Skin of body (tissue), 2 donors: ENCODE measurements around the gene CRABP1. TPM values are rescaled to one million over a fixed set of nuclear protein-coding genes. Genes with fewer than 3 reads are reported as not detected.

Source experiments
- DNase-seq: peaks from one replicate; lab custom pipeline; 2025; lab: John Stamatoyannopoulos, UW
- total RNA-seq: library from RNA; depleted of rRNA; stranded (reverse); fragments of >200 nt; gene quantifications from one replicate; pipeline ENCODE4 v1.2.3, GENCODE V29; 2014

The CRABP1 gene
- 9.0 TPM for total RNA-seq

DNA sequence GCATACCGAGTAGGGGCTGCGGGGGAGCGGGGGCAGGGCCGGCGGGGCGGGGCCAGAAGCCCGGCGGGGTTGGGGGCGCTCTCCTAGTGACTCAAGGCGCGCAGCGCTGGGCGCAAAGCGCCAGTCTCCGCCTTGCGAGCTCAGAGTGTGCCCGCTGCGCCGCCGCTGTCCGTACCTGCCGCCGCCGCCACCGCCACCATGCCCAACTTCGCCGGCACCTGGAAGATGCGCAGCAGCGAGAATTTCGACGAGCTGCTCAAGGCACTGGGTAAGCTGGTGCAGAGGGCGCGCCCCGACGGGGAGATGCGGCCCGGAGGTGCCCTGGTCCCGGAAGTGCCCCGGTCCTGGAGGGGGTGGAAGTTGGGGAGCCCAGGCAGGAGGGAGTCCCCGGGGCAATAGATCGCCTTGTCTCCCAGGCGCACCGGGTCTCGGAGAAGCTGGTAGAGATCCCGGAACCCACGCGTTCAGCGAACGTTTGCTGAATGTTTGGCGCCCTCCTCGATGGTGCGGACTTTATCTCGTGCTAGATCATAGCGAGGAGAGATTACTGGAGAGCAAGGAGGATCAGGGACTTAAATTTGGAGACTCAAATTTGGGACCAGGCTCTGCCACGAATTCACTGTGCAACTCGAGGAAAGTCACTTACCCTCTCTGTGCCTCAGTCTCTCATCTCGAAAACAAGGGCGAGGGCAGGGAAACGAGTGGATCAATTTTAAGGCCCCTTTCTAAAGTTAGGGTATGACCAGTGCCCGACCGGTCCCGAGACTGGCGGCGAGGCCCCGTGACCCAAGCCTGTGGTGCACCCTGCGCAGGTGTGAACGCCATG lies at the start of gene CRABP1:
Gene CRABP1 (plus strand): TSS at position 123 of the 826 bp plus-strand sequence. CDS start 76 bp downstream, at position 199.
- no peak for DNase-seq

DNA sequence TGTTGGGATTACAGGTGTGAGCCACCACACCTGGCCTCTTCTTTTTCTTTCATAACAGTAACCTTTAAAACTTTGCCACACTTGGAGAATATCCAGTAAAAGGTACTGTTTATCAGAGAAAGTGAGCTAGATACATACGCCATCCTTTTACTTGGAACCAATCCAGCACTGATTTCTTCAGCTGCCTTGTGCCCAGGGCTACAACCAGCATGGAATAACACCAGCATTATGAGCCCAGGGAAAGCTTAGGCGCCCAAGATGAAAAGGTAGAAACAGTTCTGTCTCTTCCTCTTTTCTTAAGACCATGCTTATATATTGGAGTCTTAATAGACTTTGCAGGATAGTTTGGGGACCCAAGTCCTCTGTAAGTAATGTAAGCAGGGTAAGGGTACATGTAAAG lies 49.1 kb upstream of the CRABP1 start:
- DNase-seq = no peak

DNA sequence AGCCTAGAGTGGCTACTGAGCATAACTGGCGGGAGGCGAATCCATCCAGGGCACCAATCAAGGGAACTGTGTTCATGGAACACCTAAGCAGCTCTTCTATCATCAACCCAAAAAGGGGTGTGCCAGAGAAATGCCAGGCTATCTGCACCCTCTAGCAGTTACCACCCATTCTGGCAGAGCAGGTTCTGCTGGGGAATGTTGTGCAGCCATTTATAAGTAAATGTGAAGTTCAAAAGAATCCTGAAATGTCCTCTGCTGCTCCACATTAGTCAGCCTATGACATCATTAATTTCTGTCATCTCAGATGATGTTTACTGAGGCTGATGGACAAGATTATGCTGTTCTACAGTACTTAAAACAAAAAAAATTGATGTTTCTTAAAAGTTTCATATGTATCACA lies 48.5 kb upstream of the CRABP1 start:
- no peak for DNase-seq

DNA sequence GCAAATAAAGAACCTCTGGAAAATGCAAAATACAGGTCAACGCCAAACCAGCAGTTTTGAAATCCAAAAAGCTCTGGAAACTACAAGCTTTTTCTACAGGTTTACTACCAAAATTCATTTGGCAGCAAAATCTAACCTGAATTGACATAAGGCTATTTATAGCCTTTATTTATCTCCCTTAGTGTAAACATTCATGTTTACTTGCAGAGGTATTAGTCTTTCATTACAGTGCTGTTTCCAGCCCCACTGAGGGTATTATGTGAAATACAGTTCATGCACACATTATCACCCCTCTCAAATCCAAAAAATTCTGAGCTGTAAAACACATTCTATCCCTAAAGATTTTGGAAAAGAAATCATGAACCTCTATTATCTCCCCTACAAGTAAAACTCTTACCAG lies 47.9 kb upstream of the CRABP1 start:
- DNase-seq = no peak

DNA sequence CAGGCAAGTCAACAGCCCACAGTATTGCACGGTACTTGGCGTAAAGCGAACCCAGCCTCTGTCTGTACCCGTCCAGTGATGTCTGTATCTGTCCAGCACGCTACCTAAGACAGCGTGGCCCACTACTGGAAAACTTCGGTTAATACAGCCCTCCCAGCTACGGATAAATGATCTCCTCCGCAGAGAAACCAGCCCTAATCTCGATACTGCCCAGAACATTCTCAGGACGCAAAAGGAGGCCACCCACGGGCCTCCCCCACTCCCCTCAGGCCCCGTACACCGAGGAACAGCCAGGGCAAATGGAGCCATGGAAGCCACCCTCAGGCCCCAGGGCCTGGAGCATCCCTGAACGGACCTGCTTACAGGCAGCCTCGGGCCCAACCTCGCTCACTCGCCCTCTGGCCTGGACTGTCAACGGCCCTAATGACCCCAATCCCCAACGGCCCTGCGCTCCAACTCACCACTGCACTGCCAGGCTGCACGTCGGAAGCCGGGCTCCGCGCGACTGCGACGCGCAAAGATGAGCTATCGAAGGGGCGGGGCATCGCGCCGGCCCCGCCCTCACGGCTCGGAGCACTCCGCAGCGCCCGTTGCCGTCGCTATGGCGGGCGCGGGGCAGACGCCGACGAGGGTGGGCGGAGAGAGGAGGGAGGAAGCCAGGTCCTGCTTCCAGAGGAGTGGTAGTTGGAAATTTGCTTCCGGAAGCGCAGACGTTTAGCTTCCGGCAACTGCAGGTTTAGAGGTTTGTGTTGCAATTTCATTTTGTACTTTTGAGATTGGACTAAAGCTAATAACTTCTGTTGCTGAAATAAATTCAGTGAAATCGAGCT lies 40.8 kb upstream of the CRABP1 start, which contains the start of gene SKIC8:
Gene SKIC8 (minus strand): TSS at position 509 of the 830 bp plus-strand sequence. CDS start 3,923 bp downstream, outside the sequence.
- DNase-seq = peak; percentile 91

DNA sequence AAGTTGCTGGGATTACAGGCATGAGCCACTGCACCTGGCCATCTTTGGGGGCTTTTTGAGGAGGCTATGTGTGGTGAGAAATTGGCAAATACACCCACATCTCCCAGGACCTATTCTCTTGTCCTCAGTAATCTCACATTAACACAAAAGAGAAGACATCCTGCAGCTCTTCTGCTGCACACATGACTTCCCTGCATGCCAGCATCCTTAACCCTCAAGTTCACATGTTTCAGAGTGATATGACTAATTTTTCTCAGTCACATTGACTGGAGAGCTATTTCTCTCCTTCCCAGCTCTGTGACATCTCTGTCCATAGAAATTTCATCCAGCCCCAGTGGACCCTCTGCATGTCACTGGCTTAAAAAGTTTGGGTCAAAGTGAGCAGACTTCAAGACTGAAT lies 38.8 kb upstream of the CRABP1 start:
- DNase-seq = no peak

DNA sequence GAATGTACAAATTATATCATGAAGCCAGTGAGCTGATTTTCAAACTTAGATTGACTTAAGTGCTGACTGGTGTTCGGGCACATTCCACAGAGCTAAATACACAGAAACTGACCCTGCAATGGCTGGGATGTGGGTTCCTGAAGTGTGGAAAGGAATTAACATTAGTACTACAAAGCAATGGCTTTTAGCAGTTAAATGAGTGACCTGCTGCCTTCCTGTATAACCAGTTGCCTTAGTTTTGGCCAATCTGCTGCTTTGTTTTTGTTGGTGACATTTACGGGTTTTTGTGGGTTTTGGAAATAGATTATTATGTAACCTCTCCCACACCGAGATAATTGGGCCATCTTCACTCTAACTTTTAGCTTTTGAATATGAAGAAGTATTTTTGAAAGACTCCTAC lies 38.3 kb upstream of the CRABP1 start:
- peak; percentile 16 for DNase-seq

DNA sequence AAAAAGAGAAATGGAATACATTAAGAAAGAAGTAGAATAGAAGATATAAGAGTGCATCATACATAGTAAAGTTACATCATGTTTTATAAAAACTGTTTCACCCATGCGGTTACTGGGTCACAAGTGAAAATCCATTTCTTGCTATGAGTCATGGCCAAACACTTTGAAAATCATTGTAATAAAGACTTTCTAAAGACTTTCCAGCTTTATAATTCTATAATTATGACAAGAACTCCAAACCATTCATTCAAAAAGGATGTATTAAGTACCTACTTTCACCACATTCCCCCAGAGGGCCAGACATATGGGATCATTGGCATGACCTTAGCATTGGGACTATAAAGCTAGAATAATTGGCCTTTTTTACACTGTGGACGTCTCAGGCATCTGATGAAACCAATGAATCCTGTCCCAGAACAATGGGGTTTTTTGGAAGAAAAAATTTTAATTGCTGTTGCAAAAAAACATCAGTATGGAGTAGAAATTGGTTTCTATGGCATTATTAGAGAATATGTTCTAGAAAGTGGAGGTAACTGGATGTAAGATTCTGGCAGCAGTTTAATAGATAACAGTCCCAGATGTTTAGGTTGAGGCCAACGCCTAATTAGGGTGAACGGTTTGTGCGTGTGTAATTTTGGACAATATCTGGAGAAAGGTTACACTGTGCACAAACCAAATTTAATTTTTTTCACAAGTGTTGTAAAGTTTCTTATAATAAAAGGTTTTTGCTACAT lies 37.4 kb upstream of the CRABP1 start:
- peak; percentile 83 for DNase-seq

DNA sequence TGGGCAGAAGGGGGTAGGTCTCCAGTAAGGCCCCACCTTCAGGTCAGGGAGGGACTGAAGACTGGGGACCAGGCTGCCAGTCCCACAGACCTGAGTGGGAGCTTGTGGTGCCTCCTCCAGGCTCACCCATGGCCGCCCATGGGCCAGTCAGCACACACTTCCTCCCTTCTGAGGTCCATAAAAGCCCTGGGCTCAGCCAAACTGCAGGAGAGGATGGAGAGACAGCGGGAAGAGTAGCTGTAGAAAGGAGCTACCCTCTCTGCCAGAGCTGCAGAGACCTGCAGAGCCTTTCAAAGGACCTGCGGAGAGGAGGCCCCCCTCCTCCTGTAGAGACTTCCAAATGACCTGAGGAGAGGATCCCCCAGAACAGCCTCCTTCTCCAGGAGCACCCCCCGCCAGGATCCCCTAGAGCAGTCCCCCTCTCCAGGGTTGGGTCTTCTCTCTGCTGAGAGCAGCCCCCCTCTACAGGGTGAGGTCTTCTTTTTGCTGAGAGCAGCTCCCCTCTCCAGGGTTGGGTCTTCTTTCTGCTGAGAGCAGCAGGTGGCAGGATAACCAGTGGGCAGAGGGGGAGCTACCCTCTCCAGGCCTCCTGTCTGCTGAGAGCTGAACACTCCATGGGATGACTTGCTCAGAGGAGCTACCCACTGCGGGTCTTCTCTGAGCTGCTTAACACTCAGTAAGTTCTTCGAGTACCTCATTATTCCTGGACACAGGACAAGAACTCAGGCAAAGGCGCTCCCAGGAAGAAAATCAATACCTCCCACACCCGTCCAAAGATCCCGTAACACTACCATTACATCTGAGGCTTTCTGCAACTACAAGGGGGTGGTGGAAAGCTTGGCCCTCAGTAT lies 35.7 kb upstream of the CRABP1 start:
- no peak for DNase-seq

DNA sequence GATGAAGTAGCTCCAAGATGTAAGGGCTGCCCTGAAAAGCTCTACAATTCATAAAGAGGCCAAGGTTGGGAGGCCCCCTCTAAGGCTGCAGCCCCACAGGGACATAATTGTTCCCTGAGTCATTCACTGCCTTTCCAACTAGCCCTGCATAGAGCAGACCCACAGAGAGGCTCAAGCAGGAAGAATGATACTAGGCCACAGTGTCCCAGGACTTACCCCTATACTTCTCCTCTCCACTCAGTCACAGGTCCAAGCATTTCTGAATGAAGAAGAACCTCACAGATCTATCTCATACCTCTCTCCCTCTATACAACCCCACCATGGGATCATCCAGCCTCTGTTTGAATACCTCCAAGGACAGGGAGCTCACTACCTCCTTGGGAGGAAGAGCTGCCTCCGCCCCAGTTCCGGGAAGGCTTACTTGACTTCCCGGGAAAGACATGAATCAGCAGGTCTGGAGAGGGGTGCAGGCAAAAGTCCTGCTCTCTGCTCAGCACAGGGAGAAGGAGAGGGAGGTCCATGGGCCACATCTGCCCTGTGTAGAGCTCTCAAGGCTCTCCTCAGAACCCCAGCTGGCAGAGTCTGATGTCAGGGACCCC lies 33.9 kb upstream of the CRABP1 start:
- DNase-seq = peak; percentile 18

DNA sequence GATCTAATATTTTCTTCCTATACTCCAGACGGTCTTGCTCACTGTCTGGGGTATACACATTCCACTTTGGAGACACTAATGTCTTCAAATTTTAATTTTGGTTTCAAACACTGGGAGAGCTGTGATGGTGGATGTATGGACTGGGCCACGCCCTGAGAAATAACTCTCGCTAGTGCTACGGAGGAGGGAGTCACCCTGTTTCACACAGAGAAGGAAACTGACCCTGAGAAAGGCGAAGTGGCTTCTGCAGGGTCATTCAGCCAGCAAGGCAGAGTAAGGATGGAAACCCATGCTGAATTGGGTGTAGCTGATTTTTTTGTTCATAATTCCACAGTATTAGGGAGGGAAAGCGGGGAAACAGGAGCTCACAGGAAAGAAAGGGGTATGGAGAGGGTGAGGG lies 32.2 kb upstream of the CRABP1 start:
- DNase-seq = no peak

DNA sequence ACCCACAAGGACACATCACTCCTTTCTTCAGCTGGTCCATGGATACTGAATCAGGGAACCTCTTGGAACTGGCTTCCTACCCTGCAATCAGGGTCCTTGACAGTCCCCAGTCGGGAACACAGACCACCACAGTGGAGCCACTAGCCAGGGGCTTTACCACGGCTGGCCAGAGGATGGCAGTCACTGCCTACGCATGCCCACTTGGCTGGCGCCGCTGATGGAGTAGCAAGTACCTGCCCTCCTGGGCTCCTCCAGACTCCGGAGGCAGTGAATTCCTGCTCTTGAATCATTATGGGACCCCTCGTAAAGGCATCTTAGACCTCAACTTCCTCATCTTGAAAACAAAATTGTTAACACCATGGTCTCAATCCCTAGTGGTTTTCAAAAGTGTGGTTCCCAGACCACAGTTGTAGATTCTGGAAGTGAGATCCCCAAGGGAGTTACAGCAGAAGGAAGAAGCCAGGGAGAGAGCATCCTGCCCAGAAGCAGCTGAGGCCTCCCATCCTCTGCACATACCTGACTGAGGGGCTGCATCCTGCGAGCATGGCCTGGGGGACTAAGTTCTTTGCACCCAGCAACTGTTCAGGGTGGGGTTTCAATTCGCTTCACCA lies 31.6 kb upstream of the CRABP1 start:
- peak; percentile 69 for DNase-seq

DNA sequence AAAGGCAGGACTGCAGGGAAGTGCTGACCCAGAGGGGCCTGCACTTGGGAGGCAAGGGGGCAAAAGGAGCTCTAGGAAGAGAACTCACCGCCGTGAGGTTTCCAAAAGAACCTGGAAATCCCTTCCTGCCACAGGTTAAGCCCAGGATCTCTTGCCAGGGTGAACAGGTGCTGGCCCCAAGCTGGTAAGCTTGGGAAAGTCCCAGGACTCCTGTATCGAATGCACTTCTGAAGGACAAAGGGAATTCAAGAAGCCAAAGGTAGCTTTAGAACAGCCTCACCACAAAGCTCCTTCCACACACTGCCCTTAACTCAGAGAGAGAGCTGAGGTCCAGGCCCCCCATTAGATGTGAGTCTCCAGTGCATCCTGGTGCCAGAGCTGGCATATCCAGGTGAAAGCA lies 28.9 kb upstream of the CRABP1 start:
- DNase-seq = no peak

DNA sequence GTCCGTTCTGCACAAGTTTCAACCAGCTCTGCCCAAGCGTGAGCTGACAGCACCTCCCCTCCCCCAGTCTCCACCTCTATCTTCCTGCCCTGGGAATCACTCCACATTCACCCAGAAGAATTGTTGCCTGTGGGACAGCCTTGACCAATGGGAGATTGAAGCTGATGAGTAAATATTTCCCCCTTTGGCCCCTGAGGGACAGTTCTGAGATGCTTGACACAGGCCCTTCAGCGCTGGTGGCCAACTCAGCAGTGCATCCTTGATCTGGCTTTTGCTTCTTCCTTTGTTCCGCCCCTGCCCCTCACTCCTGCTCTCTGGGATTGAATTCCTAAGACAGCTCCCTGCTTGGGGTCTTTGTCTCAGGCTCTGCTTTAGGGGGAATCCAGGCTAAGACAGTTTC lies 27.6 kb upstream of the CRABP1 start:
- no peak for DNase-seq

DNA sequence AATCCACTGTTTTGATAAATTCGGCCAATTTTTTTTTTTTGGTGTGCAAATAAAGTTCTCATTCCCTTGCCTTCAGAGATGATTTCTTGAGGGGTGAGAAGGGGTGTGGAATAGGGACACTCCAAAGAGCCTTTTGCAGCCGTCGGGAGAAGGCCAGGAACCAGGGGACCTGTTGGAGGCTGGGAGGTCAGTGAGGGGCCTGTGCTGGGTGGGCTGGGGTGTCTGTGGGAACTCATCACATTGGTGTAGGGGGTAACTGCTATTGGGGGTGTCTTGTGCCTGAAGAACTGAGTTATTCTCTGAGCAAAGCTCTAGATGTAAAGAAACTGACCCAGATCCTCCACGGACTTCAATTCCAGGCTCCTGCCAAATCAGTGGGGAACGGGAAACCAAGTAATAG lies 27.2 kb upstream of the CRABP1 start:
- no peak for DNase-seq

DNA sequence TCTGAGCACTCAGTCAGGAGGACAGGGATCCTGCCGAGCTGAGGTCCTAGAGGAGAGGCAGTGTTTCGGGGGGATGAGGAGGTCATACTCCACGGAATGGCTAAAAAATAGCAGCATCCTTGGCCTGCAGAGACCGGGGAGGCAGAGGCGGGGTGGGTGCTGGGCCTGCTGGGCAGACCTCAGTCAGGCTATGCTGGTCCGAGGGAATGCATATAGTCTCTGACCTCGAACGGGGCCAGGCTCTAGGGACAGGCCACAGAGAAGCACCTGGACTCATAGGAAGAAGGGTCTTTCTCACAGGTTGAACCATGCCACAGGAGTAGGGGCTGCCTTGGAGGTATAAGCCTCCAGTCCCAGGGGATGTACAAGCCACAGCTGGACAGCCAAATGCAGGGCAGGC lies 26.8 kb upstream of the CRABP1 start:
- DNase-seq = no peak

DNA sequence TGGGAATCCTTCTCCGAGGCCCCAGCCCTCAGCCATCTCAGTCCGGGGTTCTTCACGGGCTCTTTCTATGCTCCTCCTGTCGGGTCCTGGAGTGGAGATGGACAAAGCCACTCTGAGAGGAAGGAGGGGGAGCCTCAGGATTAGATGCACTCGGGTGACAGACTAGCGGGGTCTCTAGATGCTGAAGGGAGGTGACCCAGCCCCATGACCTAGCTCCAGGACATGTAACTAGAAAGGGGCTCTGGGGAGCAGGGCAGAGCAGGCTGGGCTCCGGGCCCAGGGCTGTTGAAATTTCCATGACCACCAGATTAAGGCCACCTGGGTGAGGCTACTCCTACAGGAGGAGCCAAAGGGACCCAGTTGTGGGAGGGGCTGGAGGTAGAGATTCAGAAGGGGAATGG lies 26.0 kb upstream of the CRABP1 start:
- no peak for DNase-seq

DNA sequence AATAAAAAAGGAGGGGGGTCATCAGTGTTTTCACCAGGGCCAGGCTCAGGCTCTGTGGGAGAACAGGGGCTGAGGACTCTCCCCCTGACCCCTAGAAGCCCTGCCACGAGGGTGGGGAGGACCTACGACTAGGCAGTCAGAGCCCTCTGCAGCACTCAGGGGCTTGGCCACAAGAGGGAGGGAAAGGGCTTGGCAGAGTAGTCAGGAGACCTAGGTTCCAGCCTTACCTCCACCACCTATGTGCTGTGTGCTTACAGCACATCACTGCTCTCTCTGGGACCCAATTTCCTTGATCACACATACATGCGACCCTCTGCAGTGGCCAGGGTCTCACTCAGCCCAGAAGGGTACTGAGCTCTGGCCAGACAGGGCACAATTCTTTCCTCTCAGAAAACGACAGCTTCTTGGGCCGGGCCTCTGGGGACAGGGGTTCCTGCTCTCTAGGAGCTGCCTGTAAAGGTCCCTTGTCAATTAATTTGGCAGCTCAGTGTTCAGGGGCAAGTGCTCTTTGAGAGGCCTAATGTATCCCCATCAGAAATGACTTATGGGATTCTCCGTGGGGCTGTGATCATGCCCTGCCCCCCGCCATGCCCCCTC lies 24.4 kb upstream of the CRABP1 start:
- DNase-seq = no peak

DNA sequence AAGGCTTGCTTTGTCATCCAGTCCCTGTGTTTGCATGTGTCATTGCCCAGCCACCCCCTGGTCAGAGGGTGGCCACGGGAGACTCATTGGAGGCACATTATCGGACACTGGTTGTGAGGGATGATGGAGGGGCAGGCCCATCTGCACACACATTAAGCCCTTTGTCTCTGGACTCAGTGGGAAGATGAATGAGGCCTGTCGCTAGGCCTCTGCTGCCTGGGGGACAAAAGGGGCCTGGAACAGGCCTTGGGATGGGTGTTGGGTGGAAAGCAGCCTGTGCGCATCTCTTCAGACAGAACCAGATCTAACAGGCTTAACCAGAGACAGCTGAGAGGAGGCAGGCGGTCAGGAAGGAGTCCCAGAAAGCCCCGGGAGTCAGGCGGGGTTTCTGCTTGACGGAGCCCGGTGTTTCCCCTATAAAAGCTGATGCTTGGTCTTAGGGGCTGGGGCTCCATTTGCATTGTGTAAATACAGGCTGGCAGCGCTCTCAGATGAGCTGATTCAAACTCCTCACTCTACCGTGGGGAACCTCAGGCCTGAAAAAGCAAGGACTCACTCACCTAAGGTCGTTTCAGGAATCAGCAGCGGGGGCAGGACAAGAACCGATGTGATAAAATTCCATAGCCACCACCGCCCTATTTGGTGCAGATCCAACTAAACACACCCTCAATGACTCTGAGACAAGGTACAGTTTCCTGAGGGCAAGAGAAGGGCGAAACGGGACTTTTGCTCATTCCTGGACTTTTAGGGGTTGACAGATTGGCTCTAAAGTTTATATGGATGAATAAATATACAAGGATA lies 23.7 kb upstream of the CRABP1 start:
- peak; percentile 55 for DNase-seq
